ENCODE data around the gene HMGXB4. TPM values are rescaled to one million over a fixed set of nuclear protein-coding genes. Genes with fewer than 3 reads are reported as not detected.

HMGXB4 gene
- total and polyA plus RNA-seq, 2 experiments from 2014 or later: 34.7 to 64.9 TPM

DNA sequence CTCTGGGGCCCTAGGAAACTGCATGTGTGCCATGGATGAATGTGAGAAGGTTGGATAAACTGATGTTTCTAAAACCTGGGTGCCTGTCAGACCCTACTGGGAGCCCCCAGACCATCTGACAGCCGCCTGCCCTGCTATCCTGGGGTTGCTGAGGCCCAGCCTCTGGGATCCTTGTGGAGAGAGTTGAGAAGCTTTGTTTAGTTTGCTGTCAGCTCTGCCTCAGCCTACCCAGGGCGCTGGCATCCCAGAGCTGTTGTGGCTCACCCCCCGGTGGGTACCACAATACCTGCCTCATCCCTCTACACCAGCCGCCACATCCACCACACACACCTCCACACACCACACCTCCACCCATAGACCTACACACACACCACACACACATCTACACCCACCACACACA lies 85.1 kb downstream of the HMGXB4 start (continued):
- TF ChIP-seq, protein P1, sequence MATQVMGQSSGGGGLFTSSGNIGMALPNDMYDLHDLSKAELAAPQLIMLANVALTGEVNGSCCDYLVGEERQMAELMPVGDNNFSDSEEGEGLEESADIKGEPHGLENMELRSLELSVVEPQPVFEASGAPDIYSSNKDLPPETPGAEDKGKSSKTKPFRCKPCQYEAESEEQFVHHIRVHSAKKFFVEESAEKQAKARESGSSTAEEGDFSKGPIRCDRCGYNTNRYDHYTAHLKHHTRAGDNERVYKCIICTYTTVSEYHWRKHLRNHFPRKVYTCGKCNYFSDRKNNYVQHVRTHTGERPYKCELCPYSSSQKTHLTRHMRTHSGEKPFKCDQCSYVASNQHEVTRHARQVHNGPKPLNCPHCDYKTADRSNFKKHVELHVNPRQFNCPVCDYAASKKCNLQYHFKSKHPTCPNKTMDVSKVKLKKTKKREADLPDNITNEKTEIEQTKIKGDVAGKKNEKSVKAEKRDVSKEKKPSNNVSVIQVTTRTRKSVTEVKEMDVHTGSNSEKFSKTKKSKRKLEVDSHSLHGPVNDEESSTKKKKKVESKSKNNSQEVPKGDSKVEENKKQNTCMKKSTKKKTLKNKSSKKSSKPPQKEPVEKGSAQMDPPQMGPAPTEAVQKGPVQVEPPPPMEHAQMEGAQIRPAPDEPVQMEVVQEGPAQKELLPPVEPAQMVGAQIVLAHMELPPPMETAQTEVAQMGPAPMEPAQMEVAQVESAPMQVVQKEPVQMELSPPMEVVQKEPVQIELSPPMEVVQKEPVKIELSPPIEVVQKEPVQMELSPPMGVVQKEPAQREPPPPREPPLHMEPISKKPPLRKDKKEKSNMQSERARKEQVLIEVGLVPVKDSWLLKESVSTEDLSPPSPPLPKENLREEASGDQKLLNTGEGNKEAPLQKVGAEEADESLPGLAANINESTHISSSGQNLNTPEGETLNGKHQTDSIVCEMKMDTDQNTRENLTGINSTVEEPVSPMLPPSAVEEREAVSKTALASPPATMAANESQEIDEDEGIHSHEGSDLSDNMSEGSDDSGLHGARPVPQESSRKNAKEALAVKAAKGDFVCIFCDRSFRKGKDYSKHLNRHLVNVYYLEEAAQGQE (IDR thresholded peaks at IDR 0.05; ENCODE audit: unreplicated experiment): no peak
- TF ChIP-seq EZH2phosphoT487 (IDR thresholded peaks at IDR 0.05; ENCODE audit: unreplicated experiment) (no peak), STAT1 (IDR thresholded peaks at IDR 0.05; ENCODE audit: unreplicated experiment) (no peak), POLR2AphosphoS5 (IDR thresholded peaks at IDR 0.05; ENCODE audit: low read depth) (no peak), JUNB (IDR thresholded peaks at IDR 0.05; ENCODE audit: unreplicated experiment) (no peak)
- TF ChIP-seq, protein P2, sequence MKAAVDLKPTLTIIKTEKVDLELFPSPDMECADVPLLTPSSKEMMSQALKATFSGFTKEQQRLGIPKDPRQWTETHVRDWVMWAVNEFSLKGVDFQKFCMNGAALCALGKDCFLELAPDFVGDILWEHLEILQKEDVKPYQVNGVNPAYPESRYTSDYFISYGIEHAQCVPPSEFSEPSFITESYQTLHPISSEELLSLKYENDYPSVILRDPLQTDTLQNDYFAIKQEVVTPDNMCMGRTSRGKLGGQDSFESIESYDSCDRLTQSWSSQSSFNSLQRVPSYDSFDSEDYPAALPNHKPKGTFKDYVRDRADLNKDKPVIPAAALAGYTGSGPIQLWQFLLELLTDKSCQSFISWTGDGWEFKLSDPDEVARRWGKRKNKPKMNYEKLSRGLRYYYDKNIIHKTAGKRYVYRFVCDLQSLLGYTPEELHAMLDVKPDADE (IDR thresholded peaks at IDR 0.05): no peak

DNA sequence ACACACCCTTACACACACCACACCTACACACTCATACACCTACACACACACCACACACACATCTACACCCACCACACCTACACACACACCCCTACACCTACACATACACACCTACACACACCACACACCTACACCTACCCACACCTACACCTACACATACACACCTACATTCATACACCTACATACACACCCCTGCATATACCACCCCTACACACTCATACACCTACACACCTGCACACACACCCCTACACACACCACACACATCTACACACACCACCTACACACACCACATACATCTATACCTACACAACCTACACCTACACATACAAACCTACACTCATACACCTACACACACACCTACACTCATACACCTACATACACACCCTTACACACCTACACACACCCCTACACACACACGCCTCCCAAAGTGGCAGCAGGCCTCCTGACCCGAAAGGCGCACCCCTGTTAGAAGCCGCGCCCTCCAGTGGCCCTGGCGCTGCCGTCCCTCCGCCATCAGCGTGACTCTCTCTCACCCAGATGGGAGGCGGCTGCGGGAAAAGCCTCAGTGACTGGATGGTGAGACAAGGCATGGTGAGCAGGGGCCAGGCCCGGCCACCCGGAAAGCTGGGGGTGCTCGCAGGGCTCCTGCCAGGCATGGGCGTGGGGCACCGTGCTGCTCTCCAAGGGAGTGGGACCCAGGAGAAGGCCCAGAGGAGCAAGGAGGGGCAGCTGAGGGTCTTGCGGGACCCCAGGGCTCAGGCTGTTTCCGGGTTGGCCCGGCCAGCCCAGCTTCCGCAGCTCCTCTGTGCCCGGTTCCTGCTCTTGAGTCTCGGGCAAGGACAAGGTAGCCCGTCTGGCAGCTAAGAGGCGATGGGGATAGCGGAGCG lies 86.6 kb downstream of the HMGXB4 start:
- H3K27ac ChIP-seq (ENCODE audit: low read depth): no peak overlapping the region
- DNase-seq (ENCODE audit: low spot score) (no peak), ATAC-seq (no peak)
- Mint-ChIP-seq H3K36me3 (ENCODE audit: low read depth) (peaks cover 8% of the 10 kb centered on the region; the same call in 2 of the 3 replicates), H3K4me3 (no peak overlapping the region), H3K9me3 (no peaks in the 10 kb centered on the region), H3K27ac (no peak overlapping the region), H3K27me3 (ENCODE audit: insufficient read depth, low read depth, poor library complexity) (peaks cover 3% of the 10 kb centered on the region), H3K4me1 (no peaks in the 10 kb centered on the region)
- no peaks in the 10 kb centered on the region for H3K4me1 ChIP-seq (ENCODE audit: insufficient read depth)
- no peaks in the 10 kb centered on the region for H3F3A ChIP-seq (replicated peaks; ENCODE audit: low read depth)
- no peak overlapping the region for H3K4me3 ChIP-seq
- no peaks in the 10 kb centered on the region for H3K27me3 ChIP-seq (ENCODE audit: insufficient read depth)
- TF ChIP-seq ZNF331 (CRISPR knock-in tag; IDR thresholded peaks at IDR 0.05; ENCODE audit: low read depth): no peak
- no peak for TF ChIP-seq EZH2 (IDR thresholded peaks at IDR 0.05; ENCODE audit: low read depth, unreplicated experiment)
- TF ChIP-seq, protein P3, sequence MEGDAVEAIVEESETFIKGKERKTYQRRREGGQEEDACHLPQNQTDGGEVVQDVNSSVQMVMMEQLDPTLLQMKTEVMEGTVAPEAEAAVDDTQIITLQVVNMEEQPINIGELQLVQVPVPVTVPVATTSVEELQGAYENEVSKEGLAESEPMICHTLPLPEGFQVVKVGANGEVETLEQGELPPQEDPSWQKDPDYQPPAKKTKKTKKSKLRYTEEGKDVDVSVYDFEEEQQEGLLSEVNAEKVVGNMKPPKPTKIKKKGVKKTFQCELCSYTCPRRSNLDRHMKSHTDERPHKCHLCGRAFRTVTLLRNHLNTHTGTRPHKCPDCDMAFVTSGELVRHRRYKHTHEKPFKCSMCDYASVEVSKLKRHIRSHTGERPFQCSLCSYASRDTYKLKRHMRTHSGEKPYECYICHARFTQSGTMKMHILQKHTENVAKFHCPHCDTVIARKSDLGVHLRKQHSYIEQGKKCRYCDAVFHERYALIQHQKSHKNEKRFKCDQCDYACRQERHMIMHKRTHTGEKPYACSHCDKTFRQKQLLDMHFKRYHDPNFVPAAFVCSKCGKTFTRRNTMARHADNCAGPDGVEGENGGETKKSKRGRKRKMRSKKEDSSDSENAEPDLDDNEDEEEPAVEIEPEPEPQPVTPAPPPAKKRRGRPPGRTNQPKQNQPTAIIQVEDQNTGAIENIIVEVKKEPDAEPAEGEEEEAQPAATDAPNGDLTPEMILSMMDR (conservative IDR thresholded peaks at IDR 0.05; ENCODE audit: low read depth in 2 of 2): no peak
- TF ChIP-seq STAT1 (IDR thresholded peaks at IDR 0.05; ENCODE audit: unreplicated experiment): no peak
- no peak for TF ChIP-seq POLR2AphosphoS5 (IDR thresholded peaks at IDR 0.05; ENCODE audit: low read depth)
- TF ChIP-seq JUNB (IDR thresholded peaks at IDR 0.05; ENCODE audit: unreplicated experiment): no peak
- no peaks in the 10 kb centered on the region for H3K79me2 ChIP-seq (replicated peaks; ENCODE audit: insufficient read depth)
- H4K20me1 ChIP-seq (replicated peaks; ENCODE audit: insufficient read depth): no peaks in the 10 kb centered on the region
- H3K4me2 ChIP-seq: no peak overlapping the region
- H3K9me2 ChIP-seq (ENCODE audit: insufficient read depth): no peaks in the 10 kb centered on the region
- H3K36me3 ChIP-seq (ENCODE audit: insufficient read depth): no peaks in the 10 kb centered on the region
- H2AFZ ChIP-seq: no peak overlapping the region
